NCI-H526 treated with DMSO at 0.1 percent for 48 hours (cell line): Measurements from ENCODE around the gene ETV6.
A peak's percentile ranks its signal among the peaks of the same experiment; 100 is the strongest.

Source experiments
- DNase-seq: peaks from one replicate; lab custom pipeline; 2025; lab: John Stamatoyannopoulos, UW

The ETV6 gene

DNA sequence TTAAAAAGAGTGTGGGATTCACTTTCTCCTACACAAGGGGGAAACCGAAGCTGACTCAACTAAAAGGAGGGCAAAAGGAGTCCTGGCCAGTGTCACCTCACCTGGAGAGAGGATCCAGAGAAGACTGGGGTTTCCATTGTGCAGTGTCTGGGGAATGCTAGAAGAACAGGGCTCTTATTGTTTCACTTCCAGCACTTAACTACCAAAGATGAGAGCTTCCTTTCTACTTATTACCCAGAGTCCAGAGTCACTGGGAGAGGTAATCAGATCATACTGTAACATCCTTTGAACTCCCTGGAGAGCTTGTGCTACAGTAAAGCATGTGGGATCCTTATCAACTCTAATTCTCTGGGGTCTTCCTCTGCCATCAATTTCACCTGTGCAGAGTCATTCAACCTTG, 272.9 kb downstream of the ETV6 start:
- DNase-seq = peak; percentile 24

- DNase-seq = no peak
Observed at GRCh38 chr12:11923067-11923466, 273.6 kb downstream of the ETV6 start.

- DNase-seq = no peak
Observed at GRCh38 chr12:11927286-11927935, 277.9 kb downstream of the ETV6 start.

DNA sequence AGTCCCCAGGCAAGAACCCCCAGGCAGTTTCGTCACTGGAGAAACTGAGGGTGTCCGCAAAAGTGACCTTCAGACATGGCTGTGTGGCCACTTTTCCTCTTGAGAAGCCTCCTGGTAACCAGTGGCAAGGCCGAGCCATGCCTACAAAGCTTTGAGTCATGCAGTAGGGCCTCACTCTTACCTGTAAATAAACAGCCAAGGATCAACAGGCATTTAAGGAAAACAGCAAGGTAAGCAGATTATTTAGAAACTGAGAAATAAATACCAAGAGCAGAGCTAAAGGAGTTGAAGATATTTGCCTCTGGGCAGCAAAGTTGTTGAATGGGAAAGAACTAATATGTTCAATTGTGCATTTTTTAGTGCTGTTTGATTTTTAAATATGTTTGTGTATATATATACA, 280.2 kb downstream of the ETV6 start:
- DNase-seq = no peak

DNA sequence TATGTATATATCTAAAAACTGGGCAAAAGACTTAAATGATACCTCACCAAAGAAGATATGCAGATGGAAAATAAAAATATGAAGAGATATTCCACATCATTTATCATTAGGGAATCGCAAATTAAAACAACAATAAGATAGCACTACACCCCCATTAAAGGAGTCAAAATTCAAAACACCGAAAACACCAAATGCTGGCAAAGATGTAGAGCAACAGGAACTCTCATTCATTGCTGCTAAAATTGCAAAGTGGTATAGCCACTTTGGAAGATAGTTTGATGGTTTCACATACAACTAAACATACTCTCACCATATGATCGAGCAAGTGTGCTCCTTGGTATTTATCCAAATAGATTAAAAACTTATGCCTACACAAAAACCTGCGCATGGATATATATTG, 289.7 kb downstream of the ETV6 start:
- no peak for DNase-seq

- no peak for DNase-seq
Observed at GRCh38 chr12:11941606-11942337, 292.3 kb downstream of the ETV6 start.

GRCh38 chr12:11943919-11944700, 294.6 kb downstream of the ETV6 start:
- no peak for DNase-seq
